CD14-positive monocyte (primary cell): ENCODE data around the gene INSR. TPM values are rescaled to one million over a fixed set of nuclear protein-coding genes. Genes with fewer than 3 reads are reported as not detected.

Experiments
- DNase-seq, 3 donors: peaks; one replicate each; pipeline ENCODE4 v3.0.0-alpha.2; 2011 to 2022
- H2AFZ ChIP-seq: 2 replicates; pipeline ENCODE4 v1.6.0; 2012; ENCODE audit warnings: mild to moderate bottlenecking, low read depth, low read length, inconsistent platforms; ENCODE audit not compliant: insufficient read depth, poor library complexity, severe bottlenecking
- H3K27ac ChIP-seq, 2 donors: 1 replicate in 1 of 2; 2 replicates in 1 of 2; pipeline ENCODE4 v1.5.1; 2012 to 2013; ENCODE audit warnings: low read length in 2 of 2, control low read depth in 1 of 2, inconsistent platforms in 1 of 2, low read depth in 1 of 2, mild to moderate bottlenecking in 1 of 2
- H3K27me3 ChIP-seq, 2 donors: one replicate each; pipeline versions ENCODE4 v1.6.0 to v1.6.1; 2011 to 2013; ENCODE audit warnings: low read length in 2 of 2; ENCODE audit not compliant: control insufficient read depth in 2 of 2, insufficient read depth in 2 of 2
- H3K36me3 ChIP-seq, 2 donors: replicated peaks in 1 of 2; 1 replicate in 1 of 2; 2 replicates in 1 of 2; pipeline versions ENCODE4 v1.5.1 to v1.6.1; 2012 to 2013; ENCODE audit warnings: low read length in 2 of 2, control low read depth in 1 of 2, inconsistent platforms in 1 of 2, mild to moderate bottlenecking in 1 of 2; ENCODE audit not compliant: insufficient read depth in 2 of 2, control insufficient read depth in 1 of 2
- H3K4me1 ChIP-seq, 2 donors: 1 replicate in 1 of 2; 2 replicates in 1 of 2; pipeline versions ENCODE4 v1.5.1 to v1.6.1; 2012 to 2013; ENCODE audit warnings: low read length in 2 of 2, control low read depth in 1 of 2, inconsistent platforms in 1 of 2, mild to moderate bottlenecking in 1 of 2, moderate library complexity in 1 of 2; ENCODE audit not compliant: insufficient read depth in 2 of 2, control insufficient read depth in 1 of 2
- H3K4me2 ChIP-seq: replicated peaks from 2 replicates; pipeline ENCODE3; 2012; ENCODE audit warnings: low read length, moderate library complexity, mild to moderate bottlenecking; ENCODE audit not compliant: poor library complexity, severe bottlenecking; ENCODE audit errors: extremely low read depth
- H3K4me3 ChIP-seq, 3 experiments: fragments of 200-600 bp in 1 of 3; sonication (generic) in 1 of 3; replicated peaks in 1 of 3; 1 replicate in 2 of 3; 2 replicates in 1 of 3; pipeline ENCODE4 v1.5.1; 2011 to 2013; ENCODE audit warnings: low read length in 3 of 3, mild to moderate bottlenecking in 3 of 3, control low read depth in 2 of 3, low read depth in 2 of 3, inconsistent platforms in 1 of 3, moderate library complexity in 1 of 3
- H3K79me2 ChIP-seq: 2 replicates; pipeline ENCODE4 v1.6.0; 2012; ENCODE audit warnings: mild to moderate bottlenecking, control low read depth, inconsistent platforms, low read length, moderate library complexity; ENCODE audit not compliant: insufficient read depth
- H3K9ac ChIP-seq: 2 replicates; pipeline ENCODE4 v1.6.0; 2017; ENCODE audit warnings: low read length, mild to moderate bottlenecking; ENCODE audit not compliant: insufficient read depth, poor library complexity, severe bottlenecking
- H3K9me3 ChIP-seq, 2 donors: replicated peaks in 1 of 2; 1 replicate in 1 of 2; 2 replicates in 1 of 2; pipeline versions ENCODE4 v1.5.1 to v1.6.1; 2012 to 2013; ENCODE audit warnings: low read length in 2 of 2, control low read depth in 1 of 2; ENCODE audit not compliant: control insufficient read depth in 1 of 2, insufficient read depth in 1 of 2
- H4K20me1 ChIP-seq: 2 replicates; pipeline ENCODE4 v1.6.0; 2012; ENCODE audit warnings: mild to moderate bottlenecking, low read length, control low read depth, moderate library complexity; ENCODE audit not compliant: insufficient read depth
- H3K27ac Mint-ChIP-seq, 7 donors: one replicate each; pipeline ENCODE4 v1.8.0; 2020; ENCODE audit warnings: mild to moderate bottlenecking in 7 of 7, mixed read lengths in 7 of 7, moderate library complexity in 6 of 7, inconsistent platforms in 2 of 7
- H3K27me3 Mint-ChIP-seq, 3 donors: one replicate each; pipeline ENCODE4 v1.8.0; 2021 to 2022; ENCODE audit warnings: low read depth in 3 of 3, mild to moderate bottlenecking in 3 of 3, mixed read lengths in 3 of 3, moderate library complexity in 3 of 3, inconsistent platforms in 1 of 3
- H3K36me3 Mint-ChIP-seq, 2 donors: one replicate each; pipeline ENCODE4 v1.8.0; 2020; ENCODE audit warnings: mixed read lengths in 2 of 2, inconsistent platforms in 1 of 2, mild to moderate bottlenecking in 1 of 2
- H3K4me1 Mint-ChIP-seq: one replicate; pipeline ENCODE4 v1.8.0; 2020; ENCODE audit warnings: mild to moderate bottlenecking, mixed read lengths
- H3K4me3 Mint-ChIP-seq, 2 donors: one replicate each; pipeline ENCODE4 v1.8.0; 2020; ENCODE audit warnings: mild to moderate bottlenecking in 2 of 2, mixed read lengths in 2 of 2, moderate library complexity in 1 of 2
- H3K9me3 Mint-ChIP-seq, 7 donors: one replicate each; pipeline ENCODE4 v1.8.0; 2020 to 2022; ENCODE audit warnings: mixed read lengths in 7 of 7, mild to moderate bottlenecking in 6 of 7, moderate library complexity in 6 of 7, inconsistent platforms in 2 of 7
- CTCF ChIP-seq: fragments of 200-600 bp; IDR thresholded peaks from one replicate; pipeline ENCODE4 v1.8.0; 2022; ENCODE audit warnings: antibody characterized with exemption, mild to moderate bottlenecking
- WGBS: methylation state at CpG from one replicate; pipeline ENCODE4 v1.1.5; 2013; ENCODE audit warnings: missing lambda C conversion rate; ENCODE audit not compliant: insufficient coverage; 5-methylcytosine and 5-hydroxymethylcytosine counted together
- intact Hi-C, 2 donors: fragments of 100-400 bp; cut with micrococcal nuclease; formaldehyde crosslinking; loops; one replicate each; pipeline versions ENCODE4 v1.15.0 to v1.15.1; 2023
- polyA plus RNA-seq, 3 donors: library from polyadenylated mRNA; depleted of rRNA in 1 of 3; unstranded in 2 of 3; stranded (reverse) in 1 of 3; fragments of 300-500 nt in 2 of 3; fragments of >200 nt in 1 of 3; fragmentation: Illumina TruSeq in 2 of 3; gene quantifications; 1 replicate in 2 of 3; 2 replicates in 1 of 3; pipeline ENCODE4 v1.2.3, GENCODE V29; 2012 to 2021

The INSR gene
- polyA plus RNA-seq, 3 donors = 2.9 to 12.4 (median 3.4) TPM

- DNase-seq = peak; percentile 88 to 90 (median 89)
- no peaks in the 10 kb centered on the region for H3K36me3 ChIP-seq
- peak overlapping the region; percentile 41 to 80 (median 45) for H3K4me3 ChIP-seq
- H3K9me3 ChIP-seq = peaks cover 36 to 43% of the 10 kb centered on the region in 2 donors
- Mint-ChIP-seq H3K4me3 (peak overlapping the region; percentile 84 to 94), H3K9me3 (peaks cover 24 to 49% (median 45%) of the 10 kb centered on the region in 7 donors), H3K27ac (peak overlapping the region; percentile 91 to 96 (median 95)), H3K4me1 (peaks cover 15% of the 10 kb centered on the region), H3K36me3 (peaks cover 3 to 5% of the 10 kb centered on the region in 2 donors), H3K27me3 (peaks cover 4 to 11% (median 7%) of the 10 kb centered on the region in 3 donors)
- peak overlapping the region; percentile 77 for H3K9ac ChIP-seq
- WGBS = under 1% methylated on average over 75 of the region's 78 CpGs
- no peaks in the 10 kb centered on the region for H3K27me3 ChIP-seq
- H3K4me1 ChIP-seq = peaks cover 8 to 19% of the 10 kb centered on the region in 2 donors
- H3K79me2 ChIP-seq = no peaks in the 10 kb centered on the region
- TF ChIP-seq CTCF = no peak
- peak overlapping the region; percentile 80 for H3K27ac ChIP-seq
- H4K20me1 ChIP-seq = no peaks in the 10 kb centered on the region
- intact Hi-C loops = no loop called here
- peak overlapping the region; percentile 89 for H3K4me2 ChIP-seq
- H2AFZ ChIP-seq = peak overlapping the region; percentile 80
Observed at GRCh38 chr19:7098701-7099596, 195.3 kb downstream of the INSR start.

DNA sequence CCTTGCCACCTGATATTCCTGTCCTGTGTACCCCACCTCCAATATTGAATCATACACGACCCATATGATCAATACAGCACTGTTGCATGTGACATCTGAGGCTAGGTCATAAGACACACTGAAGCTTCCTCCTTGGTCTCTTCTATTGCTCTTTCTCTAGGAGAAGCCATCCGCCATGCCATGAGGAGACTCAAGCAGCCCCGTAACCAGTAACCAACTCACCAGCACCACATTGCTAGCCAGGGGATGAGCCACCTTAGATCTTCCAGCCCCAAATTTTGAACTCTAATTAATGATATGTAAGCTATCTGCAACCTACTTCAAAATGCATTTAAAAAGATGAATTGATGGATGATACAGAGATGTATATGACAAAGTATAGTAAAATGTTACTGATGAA, 196.1 kb downstream of the INSR start:
- Histone ChIP-seq H3K9ac (no peak overlapping the region), H3K9me3 (peaks cover 43 to 52% of the 10 kb centered on the region in 2 donors), H3K27me3 (no peaks in the 10 kb centered on the region), H3K4me2 (peak overlapping the region; percentile 89), H3K4me3 (peak overlapping the region in 1 of 3 experiments; percentile 80), H3K79me2 (no peaks in the 10 kb centered on the region), H3K27ac (no peak overlapping the region), H3K4me1 (peaks cover 8 to 17% of the 10 kb centered on the region in 2 donors), H2AFZ (no peak overlapping the region), H4K20me1 (no peaks in the 10 kb centered on the region), H3K36me3 (no peaks in the 10 kb centered on the region)
- peak overlapping the region; percentile 84 to 94 for H3K4me3 Mint-ChIP-seq
- H3K27ac Mint-ChIP-seq = peak overlapping the region in 3 of 7 donors; percentile 34 to 95 (median 95)
- WGBS = 100% methylated on average over 1 of the region's 3 CpGs
- DNase-seq = no peak
- peaks cover 30 to 58% (median 53%) of the 10 kb centered on the region in 7 donors for H3K9me3 Mint-ChIP-seq
- peaks cover 3 to 5% of the 10 kb centered on the region in 2 donors for H3K36me3 Mint-ChIP-seq
- TF ChIP-seq CTCF = no peak
- H3K4me1 Mint-ChIP-seq = peaks cover 15% of the 10 kb centered on the region
- H3K27me3 Mint-ChIP-seq = peaks cover 4 to 11% (median 7%) of the 10 kb centered on the region in 3 donors
- intact Hi-C loops = no loop called here
